Suprapubic skin (tissue), 4 donors: ENCODE results near the gene PPP1R37. TPM values are rescaled to one million over a fixed set of nuclear protein-coding genes. Genes with fewer than 3 reads are reported as not detected.

Experiments used
- DNase-seq, 2 donors: peaks; one replicate each; pipeline ENCODE4 v3.0.0-alpha.2; 2019; ENCODE audit warnings: low spot score in 2 of 2
- H3K27ac ChIP-seq: fragments of 200-600 bp; sonication (generic); one replicate; pipeline ENCODE4 v1.5.1; 2019
- H3K27me3 ChIP-seq: fragments of 200-600 bp; sonication (generic); one replicate; pipeline ENCODE4 v1.5.1; 2019
- H3K36me3 ChIP-seq: fragments of 200-600 bp; sonication (generic); one replicate; pipeline ENCODE4 v1.5.1; 2019
- H3K4me1 ChIP-seq: fragments of 200-600 bp; sonication (generic); one replicate; pipeline ENCODE4 v1.5.1; 2019
- H3K4me3 ChIP-seq: fragments of 200-600 bp; sonication (generic); one replicate; pipeline ENCODE4 v1.5.1; 2019; ENCODE audit warnings: mild to moderate bottlenecking
- H3K9me3 ChIP-seq: fragments of 200-600 bp; sonication (generic); one replicate; pipeline ENCODE4 v1.5.1; 2019
- EP300 ChIP-seq: sonication (generic); formaldehyde crosslinking; IDR thresholded peaks from one replicate; pipeline ENCODE4 v1.6.1; 2017; ENCODE audit warnings: antibody characterized with exemption
- POLR2A ChIP-seq, 2 donors: fragments of 450-650 bp; IDR thresholded peaks; one replicate each; pipeline ENCODE4 v1.6.1; 2017; ENCODE audit warnings: antibody characterized with exemption in 2 of 2, mild to moderate bottlenecking in 2 of 2, moderate library complexity in 2 of 2
- POLR2AphosphoS5 ChIP-seq, 3 donors: sonication (generic); formaldehyde crosslinking; IDR thresholded peaks; one replicate each; pipeline ENCODE4 v1.6.1; 2017; ENCODE audit warnings: antibody characterized with exemption in 3 of 3
- WGBS: methylation state at CpG from one replicate; pipeline ENCODE4 v1.1.5; 2018; 5-methylcytosine and 5-hydroxymethylcytosine counted together
- total RNA-seq, 4 donors: library from RNA; depleted of rRNA; stranded (reverse); fragments of >200 nt; gene quantifications; one replicate each; pipeline ENCODE4 v1.1.0, GENCODE V29; 2016
- TF ChIP-seq, protein P1 (sequence below), 2 donors: fragments of 200-600 bp in 1 of 2; fragments of 450-650 bp in 1 of 2; sonication (generic) in 1 of 2; IDR thresholded peaks; one replicate each; pipeline ENCODE4 v1.5.1; 2016 to 2019; ENCODE audit warnings: antibody characterized with exemption in 2 of 2, mild to moderate bottlenecking in 1 of 2, moderate library complexity in 1 of 2

PPP1R37 gene
- total RNA-seq, 4 donors from 2014 or later: 24.6 to 43.1 (median 33.5) TPM

DNA sequence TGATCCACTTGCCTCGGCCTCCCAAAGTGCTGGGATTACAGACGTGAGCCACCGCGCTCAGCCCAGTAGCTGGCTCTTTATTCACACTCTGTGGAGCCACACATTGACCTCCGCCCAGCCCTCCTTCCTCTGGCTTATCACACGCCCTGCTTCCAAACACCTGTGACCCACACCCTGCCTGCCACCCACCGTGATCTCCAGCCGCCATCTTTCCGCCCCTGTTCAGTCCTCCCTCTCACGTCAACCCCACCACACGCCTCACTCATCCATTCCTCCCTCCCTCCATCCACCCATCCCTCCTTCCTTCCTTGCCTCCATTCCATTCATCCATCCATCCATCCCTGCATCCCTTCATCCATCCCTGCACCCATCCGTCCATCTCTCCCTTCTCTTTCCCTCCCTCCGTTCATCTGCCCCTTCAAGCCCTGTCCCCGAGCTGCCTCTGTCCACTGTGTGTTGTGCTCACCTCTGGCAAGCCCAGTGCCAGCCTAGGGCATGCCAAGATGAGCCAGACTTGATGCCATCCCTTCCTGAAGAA lies 34.3 kb upstream of the PPP1R37 start:
- TF ChIP-seq, protein P1, sequence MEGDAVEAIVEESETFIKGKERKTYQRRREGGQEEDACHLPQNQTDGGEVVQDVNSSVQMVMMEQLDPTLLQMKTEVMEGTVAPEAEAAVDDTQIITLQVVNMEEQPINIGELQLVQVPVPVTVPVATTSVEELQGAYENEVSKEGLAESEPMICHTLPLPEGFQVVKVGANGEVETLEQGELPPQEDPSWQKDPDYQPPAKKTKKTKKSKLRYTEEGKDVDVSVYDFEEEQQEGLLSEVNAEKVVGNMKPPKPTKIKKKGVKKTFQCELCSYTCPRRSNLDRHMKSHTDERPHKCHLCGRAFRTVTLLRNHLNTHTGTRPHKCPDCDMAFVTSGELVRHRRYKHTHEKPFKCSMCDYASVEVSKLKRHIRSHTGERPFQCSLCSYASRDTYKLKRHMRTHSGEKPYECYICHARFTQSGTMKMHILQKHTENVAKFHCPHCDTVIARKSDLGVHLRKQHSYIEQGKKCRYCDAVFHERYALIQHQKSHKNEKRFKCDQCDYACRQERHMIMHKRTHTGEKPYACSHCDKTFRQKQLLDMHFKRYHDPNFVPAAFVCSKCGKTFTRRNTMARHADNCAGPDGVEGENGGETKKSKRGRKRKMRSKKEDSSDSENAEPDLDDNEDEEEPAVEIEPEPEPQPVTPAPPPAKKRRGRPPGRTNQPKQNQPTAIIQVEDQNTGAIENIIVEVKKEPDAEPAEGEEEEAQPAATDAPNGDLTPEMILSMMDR (IDR thresholded peaks at IDR 0.05): no peak
- H3K4me3 ChIP-seq: no peak overlapping the region
- DNase-seq: no peak
- no peaks in the 10 kb centered on the region for H3K9me3 ChIP-seq
- no peaks in the 10 kb centered on the region for H3K27me3 ChIP-seq
- peaks cover 98% of the 10 kb centered on the region for H3K36me3 ChIP-seq
- no peak overlapping the region for H3K27ac ChIP-seq
- WGBS: 85% methylated on average over 14 of the region's 14 CpGs
- peaks cover 4% of the 10 kb centered on the region for H3K4me1 ChIP-seq

DNA sequence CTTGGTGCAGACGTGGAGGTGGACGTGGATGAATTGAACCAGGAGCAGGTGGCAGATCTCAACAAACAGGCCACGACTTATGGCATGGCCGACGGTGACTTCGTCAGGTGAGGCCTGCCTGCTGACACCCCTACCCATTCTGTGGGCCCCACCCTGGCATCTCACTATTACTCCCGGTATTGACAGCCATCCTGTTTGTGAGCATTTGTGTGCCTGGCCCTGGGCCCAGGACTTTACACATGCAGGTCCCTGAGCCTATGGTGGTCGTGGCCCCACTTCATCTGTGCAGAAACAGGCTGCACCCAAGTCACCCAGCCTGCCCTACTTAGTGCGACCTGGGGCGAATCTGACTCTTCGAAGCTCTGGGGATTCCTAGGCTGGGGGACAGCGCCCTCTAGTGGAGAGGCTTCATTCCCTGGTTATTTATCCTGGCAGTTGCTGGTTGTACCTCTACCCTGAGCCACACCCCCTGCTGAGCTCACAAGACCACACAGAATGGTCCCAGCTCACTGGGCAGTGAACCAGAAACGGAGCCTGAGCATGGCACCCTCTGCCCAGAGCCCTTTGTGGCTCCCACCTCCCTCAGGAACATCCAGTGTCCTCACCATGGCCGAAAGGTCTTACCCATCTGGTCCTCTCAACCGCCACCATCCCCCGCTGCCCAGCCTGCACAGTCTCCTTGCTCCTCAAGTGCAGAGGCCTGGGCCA lies 33.6 kb upstream of the PPP1R37 start:
- H3K27ac ChIP-seq: no peak overlapping the region
- no peaks in the 10 kb centered on the region for H3K9me3 ChIP-seq
- H3K27me3 ChIP-seq: no peaks in the 10 kb centered on the region
- no peak overlapping the region for H3K4me3 ChIP-seq
- 78% methylated on average over 10 of the region's 16 CpGs for WGBS
- TF ChIP-seq POLR2A (IDR thresholded peaks at IDR 0.05): no peak
- no peak for TF ChIP-seq EP300
- TF ChIP-seq, protein P1 (IDR thresholded peaks at IDR 0.05): peak; percentile 58 to 88
- H3K4me1 ChIP-seq: peaks cover 4% of the 10 kb centered on the region
- H3K36me3 ChIP-seq: peaks cover 98% of the 10 kb centered on the region
- DNase-seq: no peak

DNA sequence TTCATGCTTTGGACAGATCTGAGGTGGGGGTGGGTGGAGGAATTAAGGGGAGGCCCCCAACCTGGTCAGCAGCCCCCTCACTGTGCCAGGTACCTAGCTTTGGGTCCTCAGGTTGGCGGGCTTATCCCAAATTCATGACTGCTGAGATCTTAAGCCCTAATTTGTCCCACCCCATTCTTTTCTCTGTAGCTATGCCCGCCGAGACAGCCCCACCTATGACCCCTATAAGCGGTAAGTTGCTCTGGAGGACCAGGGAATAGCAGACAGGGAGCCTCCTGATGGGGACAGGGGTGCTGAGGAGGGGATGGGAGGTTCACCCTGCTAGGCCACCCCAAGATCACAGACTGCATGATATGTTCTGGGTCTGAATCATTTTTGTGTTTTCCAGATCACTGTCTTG lies 31.0 kb upstream of the PPP1R37 start:
- H3K36me3 ChIP-seq: peaks cover 95% of the 10 kb centered on the region
- DNase-seq: no peak
- no peaks in the 10 kb centered on the region for H3K9me3 ChIP-seq
- 87% methylated on average over 4 of the region's 4 CpGs for WGBS
- TF ChIP-seq, protein P1 (IDR thresholded peaks at IDR 0.05): no peak
- TF ChIP-seq EP300: no peak
- no peak for TF ChIP-seq POLR2AphosphoS5 (IDR thresholded peaks at IDR 0.05)
- no peak for TF ChIP-seq POLR2A (IDR thresholded peaks at IDR 0.05)
- no peaks in the 10 kb centered on the region for H3K27me3 ChIP-seq
- H3K4me1 ChIP-seq: peaks cover 4% of the 10 kb centered on the region
- H3K4me3 ChIP-seq: no peak overlapping the region
- H3K27ac ChIP-seq: no peak overlapping the region

DNA sequence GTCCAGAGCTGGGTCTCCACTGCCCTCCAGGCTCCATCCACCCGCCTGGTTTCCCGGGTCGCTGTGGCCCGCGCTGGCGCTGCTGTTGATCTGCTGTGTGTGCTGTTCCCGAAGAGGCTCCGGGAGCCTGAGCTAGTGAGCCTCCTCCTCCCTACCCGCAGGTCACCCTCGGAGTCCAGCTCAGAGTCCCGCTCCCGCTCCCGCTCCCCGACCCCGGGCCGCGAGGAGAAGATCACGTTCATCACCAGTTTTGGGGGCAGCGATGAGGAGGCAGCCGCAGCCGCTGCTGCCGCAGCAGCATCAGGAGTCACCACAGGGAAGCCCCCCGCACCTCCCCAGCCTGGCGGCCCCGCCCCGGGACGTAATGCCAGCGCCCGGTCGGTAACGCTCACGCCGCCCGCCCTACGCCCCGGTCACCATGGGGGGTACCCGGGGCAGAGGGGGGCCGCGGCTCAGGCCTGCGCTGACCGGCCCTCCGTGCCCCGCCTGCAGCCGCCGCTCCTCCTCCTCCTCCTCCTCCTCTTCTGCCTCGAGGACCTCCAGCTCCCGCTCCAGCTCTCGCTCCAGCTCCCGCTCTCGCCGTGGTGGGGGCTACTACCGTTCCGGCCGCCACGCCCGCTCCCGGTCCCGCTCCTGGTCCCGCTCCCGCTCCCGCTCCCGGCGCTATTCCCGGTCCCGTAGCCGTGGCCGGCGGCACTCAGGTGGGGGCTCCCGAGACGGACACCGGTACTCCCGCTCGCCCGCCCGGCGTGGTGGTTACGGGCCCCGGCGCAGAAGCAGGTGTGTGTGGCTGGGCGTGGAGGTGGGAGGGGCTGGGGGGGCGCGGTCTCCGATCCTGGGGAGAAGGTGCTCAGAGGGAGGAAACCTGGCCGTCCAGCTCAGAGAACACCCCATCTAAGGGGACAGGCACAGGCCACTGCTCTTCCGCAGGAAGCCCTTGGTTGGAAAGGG lies 28.9 kb upstream of the PPP1R37 start:
- WGBS: 97% methylated on average over 70 of the region's 85 CpGs
- DNase-seq: no peak
- Histone ChIP-seq H3K27ac (no peak overlapping the region), H3K27me3 (no peaks in the 10 kb centered on the region), H3K4me1 (peaks cover 6% of the 10 kb centered on the region), H3K4me3 (no peak overlapping the region), H3K36me3 (peaks cover 95% of the 10 kb centered on the region), H3K9me3 (no peaks in the 10 kb centered on the region)
- TF ChIP-seq, protein P1 (IDR thresholded peaks at IDR 0.05): no peak
- no peak for TF ChIP-seq POLR2AphosphoS5 (IDR thresholded peaks at IDR 0.05)
- no peak for TF ChIP-seq EP300
- no peak for TF ChIP-seq POLR2A (IDR thresholded peaks at IDR 0.05)
